HG03039 (cell line): ENCODE measurements around the gene ST6GAL1.
"Not testable (repeated sequence)": the region's sequence is repeated elsewhere in the genome, so short reads cannot be mapped to it uniquely, and the experiment has no call there.

ENCODE experiments used
- ATAC-seq: cut with Tn5 transposase; IDR thresholded peaks from one replicate; pipeline ENCODE4 v1.9.1; 2021; ENCODE audit warnings: mild to moderate bottlenecking, moderate library complexity; ENCODE audit not compliant: unreplicated experiment

ST6GAL1 gene

GRCh38 chr3:186930143-186930640 lies at the start of gene ST6GAL1:
ST6GAL1 (plus strand) TSS chr3:186930526; CDS start chr3:187042704, 112,178 bp downstream.
- peak; percentile 64 for ATAC-seq

GRCh38 chr3:186882150-186882524 lies 48.2 kb upstream of the ST6GAL1 start:
- no peak for ATAC-seq

- ATAC-seq: no peak
Measured at GRCh38 chr3:186882881-186883685, 47.2 kb upstream of the ST6GAL1 start.

- ATAC-seq: no peak
Measured at GRCh38 chr3:186883686-186884058, 46.7 kb upstream of the ST6GAL1 start.

- not testable (repeated sequence) for ATAC-seq
Measured at GRCh38 chr3:186884868-186885267, 45.5 kb upstream of the ST6GAL1 start.

GRCh38 chr3:186886202-186886981 lies 43.9 kb upstream of the ST6GAL1 start:
- no peak for ATAC-seq

- ATAC-seq: not testable (repeated sequence)
Measured at GRCh38 chr3:186887507-186887938, 42.8 kb upstream of the ST6GAL1 start.

- no peak for ATAC-seq
Measured at GRCh38 chr3:186888569-186888968, 41.8 kb upstream of the ST6GAL1 start.

- ATAC-seq: not testable (repeated sequence)
Measured at GRCh38 chr3:186889698-186890097, 40.6 kb upstream of the ST6GAL1 start.

- ATAC-seq: no peak
Measured at GRCh38 chr3:186890911-186891310, 39.4 kb upstream of the ST6GAL1 start.

GRCh38 chr3:186893071-186893470 lies 37.3 kb upstream of the ST6GAL1 start:
- ATAC-seq: not testable (repeated sequence)

GRCh38 chr3:186895406-186895805 lies 34.9 kb upstream of the ST6GAL1 start:
- no peak for ATAC-seq

- no peak for ATAC-seq
Measured at GRCh38 chr3:186896006-186896405, 34.3 kb upstream of the ST6GAL1 start.

GRCh38 chr3:186896875-186897274 lies 33.5 kb upstream of the ST6GAL1 start:
- no peak for ATAC-seq

- no peak for ATAC-seq
Measured at GRCh38 chr3:186901135-186901734, 29.1 kb upstream of the ST6GAL1 start.

- no peak for ATAC-seq
Measured at GRCh38 chr3:186902154-186902553, 28.2 kb upstream of the ST6GAL1 start.

GRCh38 chr3:186902713-186903112 lies 27.6 kb upstream of the ST6GAL1 start:
- no peak for ATAC-seq

GRCh38 chr3:186903676-186904075 lies 26.6 kb upstream of the ST6GAL1 start:
- not testable (repeated sequence) for ATAC-seq

GRCh38 chr3:186907075-186907474 lies 23.3 kb upstream of the ST6GAL1 start:
- ATAC-seq: not testable (repeated sequence)

GRCh38 chr3:186909078-186909853 lies 21.1 kb upstream of the ST6GAL1 start:
- no peak for ATAC-seq
